IPS-NIHi7 (cell line): ENCODE measurements around the gene DLGAP1.
A peak's percentile ranks its signal among the peaks of the same experiment; 100 is the strongest.

Experiments
- DNase-seq: peaks from one replicate; pipeline ENCODE4 v3.0.0; 2012; ENCODE audit warnings: mixed read lengths; ENCODE audit errors: extremely low spot score

Gene DLGAP1

GRCh38 chr18:3450799-3451182 lies 1004.3 kb downstream of the DLGAP1 start:
- no peak for DNase-seq

GRCh38 chr18:3450012-3450798 lies 1004.9 kb downstream of the DLGAP1 start, which contains the start of gene TGIF1:
Gene TGIF1 (plus strand): TSS chr18:3450172. CDS start chr18:3450490, 318 bp downstream.
- DNase-seq: peak; percentile 68

- DNase-seq: no peak
Measured at GRCh38 chr18:3449512-3450011, 1005.5 kb downstream of the DLGAP1 start.

GRCh38 chr18:3448838-3449511 lies 1006.1 kb downstream of the DLGAP1 start:
- DNase-seq: no peak

GRCh38 chr18:3447895-3448837 lies 1006.9 kb downstream of the DLGAP1 start:
- peak; percentile 84 for DNase-seq

- no peak for DNase-seq
Measured at GRCh38 chr18:3447068-3447894, 1007.8 kb downstream of the DLGAP1 start.
